Stimulated activated CD8-positive, alpha-beta memory T cell treated with anti-CD3 and anti-CD28 coated beads, Interleukin-15, amount 100 ng/mL, for 1 hour (primary cell): ENCODE measurements around the gene LRP1B.
"Not testable (repeated sequence)": the region's sequence is repeated elsewhere in the genome, so short reads cannot be mapped to it uniquely, and the experiment has no call there.

Experiments used
- DNase-seq: peaks from one replicate; pipeline ENCODE4 v3.0.0-alpha.2; 2020; ENCODE audit warnings: low read depth

Gene LRP1B

DNA sequence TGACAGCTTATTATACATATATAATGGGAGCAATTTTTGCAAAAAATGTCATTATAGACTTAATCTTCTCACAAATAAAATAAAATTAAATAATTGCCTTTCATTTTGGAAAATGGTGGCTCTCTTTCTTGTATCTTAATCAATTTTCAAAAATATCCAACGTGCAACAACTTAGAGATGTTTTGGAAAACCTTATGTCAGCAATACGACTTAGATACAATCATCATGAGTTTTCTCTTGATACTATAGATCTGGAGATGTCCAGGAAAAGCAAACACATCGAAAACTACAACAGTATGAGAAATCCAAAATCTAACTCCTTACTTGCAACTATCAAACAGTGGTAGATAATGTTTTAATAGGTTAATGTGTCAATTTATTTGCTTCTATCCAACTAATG lies 1529.0 kb downstream of the LRP1B start:
- no peak for DNase-seq

DNA sequence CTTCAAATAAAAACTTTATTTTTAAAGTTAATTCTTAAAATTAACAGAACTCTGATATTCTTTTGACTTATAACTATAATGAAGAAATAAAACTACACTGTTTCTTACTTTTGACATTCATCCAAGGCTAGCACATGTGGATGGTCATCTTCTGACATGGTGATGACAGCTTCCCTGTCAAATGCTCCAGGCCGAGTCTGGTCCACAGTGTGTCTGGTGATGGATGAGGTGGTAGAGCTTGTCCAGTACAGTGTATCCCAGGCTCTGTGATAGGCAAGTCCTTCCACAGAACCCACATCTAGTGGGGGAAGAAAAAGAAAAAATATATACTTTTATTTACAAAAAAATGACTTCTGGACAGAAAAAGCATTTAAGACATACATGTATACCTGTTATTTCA lies 1529.5 kb downstream of the LRP1B start:
- no peak for DNase-seq

DNA sequence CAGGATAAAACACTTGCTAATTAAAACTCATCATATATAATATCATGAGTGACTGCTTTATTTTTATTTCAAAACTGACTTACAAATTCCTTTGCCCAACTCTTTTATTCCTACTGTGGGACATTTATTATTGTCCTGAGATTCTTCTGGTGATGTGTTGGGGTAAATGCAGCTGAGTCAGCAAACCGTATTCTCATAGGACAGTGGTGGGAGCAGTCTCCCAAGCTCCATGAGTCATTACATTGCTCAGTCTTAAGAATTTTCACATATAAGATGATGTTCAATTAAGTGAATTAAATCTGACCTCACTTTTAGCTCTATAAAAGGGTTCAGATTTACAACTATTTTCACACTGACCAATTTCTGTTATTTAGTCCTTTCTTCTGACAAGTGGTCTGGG lies 1530.7 kb downstream of the LRP1B start:
- no peak for DNase-seq

DNA sequence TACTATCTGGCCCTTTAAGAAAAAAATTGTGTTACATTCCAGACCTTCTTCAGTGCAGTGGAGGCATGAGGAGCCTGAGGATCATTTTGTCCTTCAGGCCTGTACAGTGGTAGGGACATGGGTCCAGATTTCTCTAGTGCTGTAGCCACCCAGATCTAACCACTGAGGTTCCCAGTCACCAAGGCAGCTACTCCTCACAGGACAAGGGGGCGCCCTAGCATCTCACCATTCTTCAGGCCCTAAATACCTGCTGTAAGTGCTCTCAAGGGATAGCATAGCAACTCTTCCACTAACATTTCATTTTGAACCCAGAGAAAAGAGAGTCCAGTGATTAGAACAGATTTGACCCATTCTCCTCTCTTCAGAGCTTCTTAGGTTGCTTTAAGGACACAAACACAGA lies 1533.0 kb downstream of the LRP1B start:
- no peak for DNase-seq

DNA sequence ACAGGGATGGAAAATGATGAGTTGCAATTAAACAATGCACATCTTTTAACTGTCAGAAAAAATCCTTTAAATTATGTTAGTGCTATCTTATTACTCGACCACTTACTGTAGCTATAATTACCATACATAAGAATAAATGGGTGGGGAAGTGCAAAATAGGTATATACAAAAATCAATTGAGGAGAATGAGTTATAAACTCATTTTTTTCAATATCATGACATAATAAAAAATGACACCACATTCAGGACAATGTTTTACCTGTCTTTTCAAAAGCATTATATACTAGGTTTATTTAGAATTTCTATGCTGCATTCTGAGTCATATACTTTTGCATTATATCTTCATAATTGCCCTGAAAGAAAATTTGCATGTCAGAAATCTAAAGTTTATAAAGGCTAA lies 1533.6 kb downstream of the LRP1B start:
- no peak for DNase-seq

DNA sequence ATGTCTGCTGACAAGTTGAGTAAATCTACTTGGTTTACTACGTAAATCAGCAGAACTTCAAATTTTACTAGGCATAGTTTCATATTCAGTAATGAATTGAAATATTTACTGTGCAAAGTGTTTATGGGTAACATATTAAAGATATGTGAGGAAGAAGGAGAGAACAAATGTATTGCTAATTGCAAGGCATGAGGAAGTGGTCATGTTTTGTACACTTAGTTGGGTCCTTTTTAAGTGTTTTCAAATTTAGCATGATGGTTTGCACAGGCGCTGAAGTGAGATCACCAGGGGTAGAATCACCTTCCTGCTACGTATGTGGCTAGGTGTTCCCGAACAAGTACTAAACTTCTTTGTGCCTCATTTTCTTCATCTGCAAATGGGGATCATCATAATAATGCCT lies 1534.4 kb downstream of the LRP1B start:
- no peak for DNase-seq

DNA sequence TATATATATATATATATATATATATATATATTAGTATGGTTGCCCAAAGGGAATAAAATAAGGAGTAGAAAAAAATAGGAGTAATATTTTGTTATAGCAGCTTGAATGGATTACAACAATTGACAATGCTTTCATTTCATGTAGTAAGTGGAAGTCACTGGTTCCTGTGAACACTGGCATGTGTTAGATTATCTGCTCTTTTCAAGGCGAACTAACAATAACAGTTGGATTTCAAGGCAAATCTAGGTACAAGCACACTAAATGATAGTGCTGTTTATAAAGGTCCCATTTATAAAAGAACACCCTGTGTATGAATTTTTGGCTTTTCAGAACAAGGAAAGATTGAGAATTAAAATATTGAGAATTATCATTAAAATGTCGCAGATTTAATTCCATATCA lies 1535.7 kb downstream of the LRP1B start:
- no peak for DNase-seq

DNA sequence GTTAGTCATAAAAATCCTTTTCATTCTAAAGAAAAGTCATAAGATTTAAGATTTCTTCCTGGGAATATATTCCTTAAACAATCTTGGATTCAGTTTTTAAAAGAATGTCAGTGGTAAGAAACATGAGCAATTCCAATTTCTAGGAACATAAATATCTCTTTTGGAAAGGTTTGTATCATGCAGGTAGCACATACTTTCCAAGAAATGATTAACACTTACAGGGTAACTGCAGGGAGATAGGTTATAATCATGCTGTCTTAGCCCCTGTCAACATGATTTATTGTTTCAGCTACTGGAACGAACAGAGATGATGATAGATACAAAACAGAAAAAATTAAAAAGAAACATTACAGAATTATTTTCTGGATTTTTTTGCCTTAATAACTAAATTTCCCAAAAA lies 1537.7 kb downstream of the LRP1B start:
- no peak for DNase-seq

DNA sequence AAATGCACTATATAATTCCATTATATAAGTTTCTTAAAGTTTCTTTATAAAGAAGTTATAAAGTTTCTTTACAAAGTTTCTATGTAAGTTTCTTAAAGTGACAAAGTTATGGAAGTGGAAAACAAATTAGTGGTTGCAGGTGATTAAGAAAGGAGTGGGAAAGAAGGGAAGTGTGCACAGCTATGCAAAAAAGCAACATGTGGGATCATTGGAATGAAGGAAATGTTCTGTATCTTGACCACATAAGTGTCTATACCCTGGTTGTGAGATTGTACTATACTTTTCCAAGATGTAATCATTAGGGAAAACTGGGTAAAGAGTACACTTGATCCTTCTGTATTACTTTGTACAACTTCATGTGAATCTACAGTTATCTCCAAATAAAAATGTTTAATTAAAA lies 1541.1 kb downstream of the LRP1B start:
- DNase-seq: no peak

DNA sequence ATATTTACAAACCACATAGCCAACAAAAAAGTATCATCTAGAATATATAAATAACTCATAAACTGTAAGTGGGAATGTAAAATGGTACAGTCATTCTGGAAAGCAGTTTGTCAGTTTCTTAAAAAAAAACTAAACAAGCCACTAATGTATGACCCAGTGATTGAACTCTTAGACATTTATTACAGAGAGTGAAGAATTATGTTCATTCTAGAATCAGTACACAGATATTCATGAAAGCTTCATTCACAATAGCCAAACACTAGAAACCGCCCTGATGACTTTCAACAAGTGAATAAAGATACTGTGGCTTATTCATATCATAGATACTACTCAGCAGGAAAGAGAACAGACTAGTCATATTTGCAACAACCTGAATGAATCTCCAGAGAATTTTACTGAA lies 1541.5 kb downstream of the LRP1B start:
- no peak for DNase-seq

DNA sequence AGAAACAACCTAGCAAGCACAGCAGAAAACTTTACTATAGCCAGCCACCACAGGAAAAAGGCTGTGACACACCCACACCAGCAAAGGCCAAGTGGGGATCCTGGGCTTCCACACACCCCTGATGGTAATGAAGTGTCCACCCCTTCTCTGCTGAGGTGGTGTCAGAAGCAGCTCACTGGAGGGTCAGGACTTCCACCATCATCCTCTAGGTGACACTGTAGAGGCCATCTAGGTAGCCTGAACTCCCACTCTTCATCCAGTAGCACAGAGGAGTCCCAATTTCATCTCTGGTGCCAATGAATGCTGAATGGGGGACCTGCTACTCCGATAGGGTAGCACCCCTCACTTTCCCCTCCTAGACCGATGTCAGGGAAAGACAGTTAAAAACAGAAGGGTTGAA lies 1544.4 kb downstream of the LRP1B start:
- DNase-seq: no peak

DNA sequence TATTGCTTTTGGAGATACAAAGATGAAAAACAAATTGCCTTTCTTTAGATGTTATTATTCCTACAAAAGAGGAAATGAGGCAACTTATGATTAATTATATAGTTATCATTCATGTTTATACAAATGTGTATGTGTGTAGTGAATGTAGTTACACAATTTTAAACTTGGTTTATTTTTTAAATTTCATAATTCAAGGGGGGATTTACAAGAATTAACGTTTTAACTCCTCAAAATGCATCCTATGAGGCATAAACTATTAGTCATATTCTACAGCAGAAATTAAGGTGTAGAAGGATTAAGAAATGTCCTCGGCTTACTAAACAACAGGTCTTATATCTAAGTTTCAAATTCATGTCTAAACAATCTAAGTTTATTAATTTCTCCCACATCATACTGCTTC lies 1545.8 kb downstream of the LRP1B start:
- DNase-seq: no peak

DNA sequence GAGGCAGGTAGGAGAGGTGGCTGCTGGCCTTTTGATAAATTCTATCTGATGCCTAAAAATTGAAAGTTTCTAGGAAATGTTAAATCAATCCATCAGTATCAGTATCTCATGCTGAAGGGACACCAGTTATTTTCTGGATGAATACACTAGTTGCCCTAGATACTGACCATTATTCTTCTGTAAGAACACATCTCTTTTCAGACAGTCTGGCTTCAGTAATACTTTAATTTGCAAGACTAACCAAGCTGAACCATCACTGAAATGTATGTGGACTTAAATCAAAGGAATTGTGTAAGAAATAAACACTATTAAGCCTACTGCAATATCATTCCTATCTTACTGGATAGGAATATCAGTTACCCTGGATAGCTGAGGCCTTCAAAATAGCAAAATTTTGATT lies 1546.3 kb downstream of the LRP1B start:
- DNase-seq: no peak

DNA sequence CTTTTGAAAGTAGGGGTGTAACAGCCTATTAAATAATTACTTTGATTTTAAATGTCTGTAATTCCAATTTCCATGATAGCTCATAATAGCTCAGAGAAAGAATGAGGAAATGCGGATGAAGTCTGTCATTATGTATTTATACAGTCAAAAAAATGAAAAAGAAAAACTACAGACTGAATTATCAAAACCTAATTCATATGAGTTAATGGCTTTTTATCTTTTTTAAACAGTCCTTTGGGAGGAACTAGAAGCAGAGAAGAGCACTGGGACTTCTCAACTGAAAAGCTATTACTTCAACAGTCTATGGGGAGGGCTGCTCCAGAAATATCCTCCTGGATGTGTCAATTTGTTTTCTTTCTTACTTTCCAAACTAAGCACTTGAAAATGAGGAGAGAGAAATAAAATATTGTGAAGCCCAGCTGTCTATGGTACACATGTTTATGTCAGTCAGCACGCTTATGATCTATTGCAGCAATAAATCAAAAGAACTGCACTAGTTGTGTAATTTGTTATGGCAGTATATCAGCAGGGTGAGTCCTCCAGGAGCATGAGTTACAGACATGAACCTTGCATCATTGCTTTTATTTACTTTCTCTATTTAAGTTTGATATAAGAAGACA lies 1550.2 kb downstream of the LRP1B start:
- no peak for DNase-seq

DNA sequence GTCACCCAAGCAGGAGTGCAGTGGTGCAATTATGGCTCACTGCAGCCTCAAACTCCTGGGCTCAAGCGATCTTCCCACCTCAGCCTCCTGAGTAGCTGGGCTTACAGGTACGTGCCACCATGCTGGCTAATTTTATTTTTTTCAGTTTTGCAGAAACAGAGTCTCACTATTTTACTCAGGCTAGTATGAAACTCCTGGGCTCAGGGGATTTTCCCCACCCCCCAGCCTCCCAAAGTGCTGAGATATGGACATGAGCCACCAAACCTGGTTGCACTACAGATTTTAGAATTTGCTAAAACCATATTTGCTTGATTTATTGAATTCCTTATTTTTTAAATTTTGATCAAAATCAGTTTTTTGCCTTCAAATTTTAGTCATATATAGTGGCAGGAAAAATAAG lies 1553.4 kb downstream of the LRP1B start:
- DNase-seq: no peak

DNA sequence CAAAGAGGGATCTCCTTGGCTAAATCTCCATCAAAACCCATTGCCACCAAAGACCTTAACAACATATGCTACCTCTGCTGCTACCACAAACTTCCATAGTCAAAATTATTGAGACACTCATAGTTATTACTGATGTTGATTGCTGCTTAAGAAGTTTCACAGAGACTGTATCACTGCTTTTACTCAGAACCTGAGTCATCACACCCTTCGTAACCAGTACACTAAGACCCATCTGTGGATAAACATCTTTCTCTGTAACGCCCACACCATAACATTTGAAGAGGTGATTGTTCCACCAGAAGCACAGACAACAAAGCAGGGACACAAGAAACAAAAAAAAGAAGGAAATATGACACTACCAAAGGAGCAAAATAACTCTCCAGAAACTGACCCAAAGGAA lies 1563.1 kb downstream of the LRP1B start:
- no peak for DNase-seq

DNA sequence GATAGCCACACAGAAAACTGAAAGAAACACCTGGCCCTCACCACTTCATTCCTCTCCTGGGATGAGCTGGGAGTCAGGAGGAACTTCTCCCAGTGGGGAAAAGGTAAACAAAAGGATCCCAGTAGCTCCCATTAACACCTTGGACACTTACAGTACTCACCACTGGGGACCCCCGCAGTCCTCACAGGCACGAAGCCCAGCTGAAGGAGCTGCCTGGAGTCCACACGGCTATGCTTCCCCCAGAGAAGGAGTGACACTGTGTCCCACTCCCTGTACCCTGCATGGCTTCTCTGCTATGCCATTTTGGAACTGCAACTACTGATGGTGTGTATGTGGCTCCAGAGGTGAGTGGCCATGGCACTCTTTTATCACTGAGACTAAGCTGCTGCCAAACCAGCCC lies 1565.1 kb downstream of the LRP1B start:
- no peak for DNase-seq

DNA sequence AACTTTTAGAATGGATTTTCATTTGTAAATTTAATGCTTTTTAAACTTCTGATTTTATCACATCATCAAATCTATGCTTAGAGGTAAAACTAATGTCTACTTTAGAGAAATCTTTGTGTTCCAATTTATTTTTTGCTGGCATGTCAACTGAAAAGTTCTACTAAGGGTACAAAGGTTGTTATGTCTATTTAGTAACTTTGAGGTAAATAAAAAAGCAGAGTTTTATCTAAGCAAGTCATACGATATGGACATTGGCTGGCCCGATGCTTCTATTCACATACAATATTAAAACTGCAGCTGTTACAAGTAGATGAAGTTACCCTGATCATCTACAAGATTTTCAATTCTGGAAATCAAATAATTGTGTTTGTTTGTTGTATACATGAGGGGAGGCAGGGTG lies 1575.1 kb downstream of the LRP1B start:
- DNase-seq: no peak

DNA sequence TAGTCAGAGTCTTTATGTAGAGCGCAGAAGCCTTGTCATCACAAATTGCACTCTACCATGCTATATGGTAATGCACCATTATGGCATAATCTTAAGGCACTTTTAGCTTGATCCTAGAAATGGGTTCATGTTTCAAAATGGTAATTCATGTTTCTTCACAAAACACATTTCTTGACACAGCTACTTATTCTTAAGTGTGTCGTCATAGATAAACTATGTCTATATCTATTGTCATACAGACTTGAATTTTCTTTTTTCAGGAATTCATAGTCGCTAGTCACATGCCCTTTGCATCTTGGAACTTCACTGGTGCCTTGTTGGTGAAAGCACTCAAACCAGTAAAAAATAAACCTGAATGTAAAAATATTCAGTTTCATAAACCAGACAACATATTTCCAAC lies 1578.2 kb downstream of the LRP1B start:
- no peak for DNase-seq

DNA sequence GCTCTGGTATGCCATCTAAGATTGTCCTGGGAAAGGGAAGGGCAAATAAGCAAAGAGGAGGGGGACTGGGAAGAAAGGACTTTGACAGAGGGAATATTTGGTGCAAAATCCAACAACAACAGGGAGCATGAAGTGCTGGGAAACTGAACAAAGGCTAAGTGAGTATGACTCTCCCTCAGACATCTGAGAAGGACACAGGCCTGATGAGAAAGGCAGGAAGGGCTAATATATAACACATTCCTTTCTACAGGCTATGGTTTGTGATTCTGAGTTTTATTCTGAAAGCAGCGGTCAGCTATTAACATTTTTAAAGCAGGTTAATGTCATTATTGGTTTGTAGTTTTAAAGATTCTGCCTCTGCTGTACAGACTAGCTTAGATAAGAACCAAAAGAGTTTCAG lies 1579.5 kb downstream of the LRP1B start:
- DNase-seq: no peak

DNA sequence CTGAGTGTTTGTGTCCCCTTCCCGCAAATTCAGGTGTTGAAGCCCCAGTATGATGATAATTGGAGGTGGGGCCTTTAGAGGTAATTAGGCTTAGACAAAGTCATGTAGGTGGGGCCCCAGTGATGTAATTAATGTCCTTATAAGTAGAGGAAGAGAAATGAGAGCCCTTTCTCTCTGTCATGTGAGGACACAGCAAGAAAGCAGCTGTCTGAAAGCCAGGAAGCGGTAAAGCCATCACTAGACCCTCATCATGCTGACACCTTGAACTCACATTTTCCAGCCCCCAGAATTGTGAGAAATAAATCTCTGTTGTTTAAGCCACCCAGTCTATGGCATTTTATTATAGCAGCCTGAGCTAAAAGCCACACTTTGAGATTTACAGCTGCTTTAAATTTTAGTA lies 1580.0 kb downstream of the LRP1B start:
- DNase-seq: no peak

DNA sequence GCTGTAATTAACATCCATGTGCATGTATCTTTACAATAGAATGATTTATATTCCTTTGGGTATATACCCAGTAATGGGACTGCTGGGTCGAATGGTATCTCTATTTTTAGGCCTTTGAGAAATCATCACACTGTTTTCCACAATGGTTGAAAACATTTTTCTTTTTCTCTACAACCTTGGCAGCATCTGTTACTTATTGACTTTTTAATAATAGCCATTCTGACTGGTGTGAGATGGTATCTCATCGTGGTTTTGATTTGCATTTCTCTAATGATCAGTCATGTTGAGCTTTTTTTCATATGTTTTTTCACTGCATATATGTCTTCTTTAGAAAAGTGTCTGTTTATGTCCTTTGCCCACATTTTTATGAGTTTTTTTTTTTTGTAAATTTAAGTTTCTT lies 1586.0 kb downstream of the LRP1B start:
- not testable (repeated sequence) for DNase-seq

DNA sequence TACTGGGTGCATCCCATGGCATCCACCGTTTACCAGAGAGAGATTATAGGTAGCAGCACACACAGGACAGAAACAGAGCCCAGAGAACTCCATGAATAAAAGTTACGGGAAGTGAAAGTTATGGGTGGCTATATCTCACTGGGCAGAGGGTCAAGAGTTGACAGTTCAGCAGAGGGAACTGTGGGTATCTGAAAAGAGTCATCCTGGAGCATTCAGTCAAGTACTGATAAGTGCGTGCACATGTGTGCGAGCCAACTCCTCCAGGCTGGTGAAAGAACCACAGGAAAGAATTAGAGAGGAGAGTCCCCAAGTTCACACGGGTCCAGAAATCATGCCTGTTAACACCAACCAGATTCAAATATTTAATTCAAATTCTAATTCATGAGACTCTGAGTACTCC lies 1588.2 kb downstream of the LRP1B start:
- DNase-seq: no peak

DNA sequence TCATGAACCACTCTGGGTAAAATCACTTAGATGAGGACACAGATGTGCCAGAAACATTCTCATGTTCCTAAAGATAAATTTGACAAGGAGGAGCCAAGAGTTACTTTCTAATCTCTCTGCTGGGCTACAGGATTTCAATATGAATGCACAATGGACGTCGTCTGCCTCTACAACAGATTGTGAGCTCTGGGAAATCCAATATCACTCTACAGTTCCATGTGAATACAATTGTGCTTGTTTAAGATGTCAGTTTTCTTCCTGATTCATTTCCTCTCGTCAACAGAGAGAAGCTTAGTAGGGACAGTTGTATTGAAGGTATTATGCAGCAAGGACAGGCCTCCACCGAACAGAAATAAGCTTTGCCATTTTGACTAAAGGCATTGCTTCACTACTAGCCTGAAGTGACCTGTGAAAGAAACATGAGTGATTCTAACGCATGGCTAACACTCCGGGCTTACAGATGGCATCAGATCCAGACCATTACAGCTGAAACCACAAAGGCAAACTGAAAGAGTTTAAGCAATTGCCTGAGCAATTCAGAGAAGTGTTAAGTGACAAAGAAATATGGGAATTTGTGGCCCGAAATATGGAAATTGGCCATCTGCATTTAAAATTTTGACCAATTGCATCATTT lies 1591.5 kb downstream of the LRP1B start:
- DNase-seq: no peak

DNA sequence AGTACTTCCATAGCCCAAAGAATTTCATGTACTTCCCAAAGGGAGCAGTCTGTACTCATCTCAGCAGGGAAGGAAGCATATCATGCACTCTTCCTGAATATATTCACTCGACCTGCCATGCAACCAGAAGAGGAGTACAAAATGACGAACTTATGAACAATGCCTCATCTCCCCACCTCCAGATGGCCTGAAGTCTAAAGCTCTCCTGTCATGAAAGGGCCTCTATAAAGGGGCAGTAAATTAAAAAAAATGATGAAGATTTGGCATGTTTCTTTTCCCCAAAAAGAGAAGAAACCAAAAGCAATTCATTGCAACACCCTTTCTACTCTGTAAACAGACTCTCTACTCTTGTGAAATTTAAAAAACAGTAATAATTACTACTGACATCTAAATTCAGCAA lies 1601.1 kb downstream of the LRP1B start:
- no peak for DNase-seq
